Measurements from ENCODE around the gene WDR70.
"Not testable (repeated sequence)": the region's sequence is repeated elsewhere in the genome, so short reads cannot be mapped to it uniquely, and the experiment has no call there.

WDR70 gene

GRCh38 chr5:37637165-37637845, 258.2 kb downstream of the WDR70 start:
- DNase-seq (ENCODE audit: extremely low read depth, insufficient read length) = no peak
- TF ChIP-seq CTCF (IDR thresholded peaks at IDR 0.05; ENCODE audit: insufficient read depth, low read length, poor library complexity, severe bottlenecking) = no peak

GRCh38 chr5:37638897-37639296, 259.8 kb downstream of the WDR70 start:
- no peak for TF ChIP-seq CTCF (IDR thresholded peaks at IDR 0.05; ENCODE audit: insufficient read depth, low read length, poor library complexity, severe bottlenecking)
- no peak for DNase-seq (ENCODE audit: extremely low read depth, insufficient read length)

More at GRCh38 chr5:37637165-37637845, 258.2 kb downstream of the WDR70 start:
- Histone ChIP-seq H3K27me3 (replicated peaks; ENCODE audit: control insufficient read depth, insufficient read depth, low read length) (no peaks in the 10 kb centered on the region), H3K4me3 (replicated peaks; ENCODE audit: low read depth, low read length) (no peak overlapping the region), H3K36me3 (ENCODE audit: control insufficient read depth, insufficient read depth, low read length) (no peaks in the 10 kb centered on the region)

GRCh38 chr5:37640088-37640487, 261.0 kb downstream of the WDR70 start:
- Histone ChIP-seq H3K27me3 (replicated peaks; ENCODE audit: control insufficient read depth, insufficient read depth, low read length) (no peaks in the 10 kb centered on the region), H3K4me3 (replicated peaks; ENCODE audit: low read depth, low read length) (no peak overlapping the region), H3K36me3 (ENCODE audit: control insufficient read depth, insufficient read depth, low read length) (no peaks in the 10 kb centered on the region)
- no peak for TF ChIP-seq CTCF (IDR thresholded peaks at IDR 0.05; ENCODE audit: insufficient read depth, low read length, poor library complexity, severe bottlenecking)
- DNase-seq (ENCODE audit: extremely low read depth, insufficient read length) = no peak

More at GRCh38 chr5:37638897-37639296, 259.8 kb downstream of the WDR70 start:
- no peak overlapping the region for H3K4me3 ChIP-seq (replicated peaks; ENCODE audit: low read depth, low read length)
- H3K27me3 ChIP-seq (replicated peaks; ENCODE audit: control insufficient read depth, insufficient read depth, low read length) = no peaks in the 10 kb centered on the region
- no peaks in the 10 kb centered on the region for H3K36me3 ChIP-seq (ENCODE audit: control insufficient read depth, insufficient read depth, low read length)

GRCh38 chr5:37641933-37642332, 262.8 kb downstream of the WDR70 start:
- H3K36me3 ChIP-seq (ENCODE audit: control insufficient read depth, insufficient read depth, low read length) = no peaks in the 10 kb centered on the region
- no peak overlapping the region for H3K4me3 ChIP-seq (replicated peaks; ENCODE audit: low read depth, low read length)
- DNase-seq (ENCODE audit: extremely low read depth, insufficient read length) = no peak
- no peaks in the 10 kb centered on the region for H3K27me3 ChIP-seq (replicated peaks; ENCODE audit: control insufficient read depth, insufficient read depth, low read length)
- no peak for TF ChIP-seq CTCF (IDR thresholded peaks at IDR 0.05; ENCODE audit: insufficient read depth, low read length, poor library complexity, severe bottlenecking)

GRCh38 chr5:37645707-37646106, 266.6 kb downstream of the WDR70 start:
- DNase-seq (ENCODE audit: extremely low read depth, insufficient read length) = no peak
- H3K27me3 ChIP-seq (replicated peaks; ENCODE audit: control insufficient read depth, insufficient read depth, low read length) = no peaks in the 10 kb centered on the region
- TF ChIP-seq CTCF (IDR thresholded peaks at IDR 0.05; ENCODE audit: insufficient read depth, low read length, poor library complexity, severe bottlenecking) = no peak
- H3K4me3 ChIP-seq (replicated peaks; ENCODE audit: low read depth, low read length) = no peak overlapping the region
- H3K36me3 ChIP-seq (ENCODE audit: control insufficient read depth, insufficient read depth, low read length) = no peaks in the 10 kb centered on the region

GRCh38 chr5:37654566-37654965, 275.4 kb downstream of the WDR70 start:
- H3K4me3 ChIP-seq (replicated peaks; ENCODE audit: low read depth, low read length); H3K27me3 ChIP-seq (replicated peaks; ENCODE audit: control insufficient read depth, insufficient read depth, low read length); H3K36me3 ChIP-seq (ENCODE audit: control insufficient read depth, insufficient read depth, low read length); DNase-seq (ENCODE audit: extremely low read depth, insufficient read length): not testable (repeated sequence)
